ENCODE data around the gene C6orf62. TPM values are rescaled to one million over a fixed set of nuclear protein-coding genes. Genes with fewer than 3 reads are reported as not detected.

The C6orf62 gene
- polyA plus RNA-seq, 1 of the 3 experiments (the other 2 are of a cell fraction): 36.0 TPM

- H3K9me3 ChIP-seq: no peaks in the 10 kb centered on the region
- ChIA-PET POLR2A (interaction anchor here (1.2 kb wide), 1 partner anchor 55 kb away, joined by 9 read pairs; no protein-coding TSS in a partner anchor), CTCF (interaction anchor here (1.0 kb wide), 1 partner anchor 19 kb away, joined by 3 read pairs; no protein-coding TSS in a partner anchor)
- H4K20me1 ChIP-seq (ENCODE audit: insufficient read depth): peaks cover 39% of the 10 kb centered on the region
- H2AFZ ChIP-seq (ENCODE audit: low read depth): peak overlapping the region; percentile 87
- WGBS (ENCODE audit: low lambda C conversion rate): under 1% methylated on average over 45 of the region's 60 CpGs
- peak overlapping the region; percentile 85 to 93 for H3K4me3 ChIP-seq (ENCODE audit: low read depth in 2 of 2, low read length in 1 of 2)
- peak overlapping the region; percentile 100 for H3K9ac ChIP-seq
- peaks cover 5% of the 10 kb centered on the region for H3F3A ChIP-seq (replicated peaks; ENCODE audit: insufficient read depth)
- H3K4me2 ChIP-seq: peak overlapping the region; percentile 96
- H3K27me3 ChIP-seq (ENCODE audit: insufficient read depth): no peaks in the 10 kb centered on the region
- H3K27ac ChIP-seq (ENCODE audit: low read depth in 2 of 2, low read length in 1 of 2): peak overlapping the region; percentile 97
- H3K4me1 ChIP-seq (ENCODE audit: control insufficient read depth in 1 of 2, insufficient read depth in 2 of 2, low read depth in 1 of 2, low read length in 1 of 2): peaks cover 0 to 3% of the 10 kb centered on the region in 2 experiments; a peak in 3 of 4 replicates
- H3K79me2 ChIP-seq (ENCODE audit: insufficient read depth): peaks cover 48% of the 10 kb centered on the region
- H3K9me2 ChIP-seq: no peaks in the 10 kb centered on the region
- peaks cover 24 to 29% of the 10 kb centered on the region in 2 experiments for H3K36me3 ChIP-seq (replicated peaks in 1 of 2; ENCODE audit: control insufficient read depth in 1 of 2, insufficient read depth in 2 of 2, low read length in 1 of 2)
- peak; percentile 94 for DNase-seq
- no peak for TF ChIP-seq RAD21 (IDR thresholded peaks at IDR 0.05; ENCODE audit: low read length)
- TF ChIP-seq PBX3 (IDR thresholded peaks at IDR 0.05): 0 out of 2 replicates have a peak, but pooled peaks have one; percentile 20
- TF ChIP-seq MXI1 (IDR thresholded peaks at IDR 0.05; ENCODE audit: low read depth, low read length): no peak
- no peak; the same call in 1 of the 2 replicates for TF ChIP-seq RCOR1 (IDR thresholded peaks at IDR 0.05; ENCODE audit: low read length)
- peak; percentile 17 for TF ChIP-seq CHD2 (IDR thresholded peaks at IDR 0.05; ENCODE audit: low read length, partially characterized antibody)
- peak; percentile 8 to 14; a peak in 2 of 4 replicates for TF ChIP-seq EP300 (IDR thresholded peaks at IDR 0.05; ENCODE audit: borderline replicate concordance in 1 of 2, low read depth in 1 of 2, low read length in 1 of 2)
- peak; percentile 72 for TF ChIP-seq NRF1 (IDR thresholded peaks at IDR 0.05; ENCODE audit: low read depth, low read length)
- TF ChIP-seq FOXM1 (IDR thresholded peaks at IDR 0.05; ENCODE audit: low read depth): no peak
- TF ChIP-seq GATA2 (CRISPR knock-in tag; IDR thresholded peaks at IDR 0.05): no peak
- no peak for TF ChIP-seq USF1 (IDR thresholded peaks at IDR 0.05; ENCODE audit: borderline replicate concordance, low read depth)
- peak; percentile 4; the same call in 1 of the 2 replicates for TF ChIP-seq RFX5 (IDR thresholded peaks at IDR 0.05; ENCODE audit: low read length)
- TF ChIP-seq SMC3 (IDR thresholded peaks at IDR 0.05; ENCODE audit: low read depth, low read length): no peak
- TF ChIP-seq EZH2phosphoT487 (IDR thresholded peaks at IDR 0.05; ENCODE audit: borderline replicate concordance, low read depth): no peak
- peak; percentile 79 for TF ChIP-seq GABPA (IDR thresholded peaks at IDR 0.05; ENCODE audit: low read depth)
- peak; percentile 97 for TF ChIP-seq ELF1 (IDR thresholded peaks at IDR 0.05)
- no peak for TF ChIP-seq USF2 (IDR thresholded peaks at IDR 0.05; ENCODE audit: borderline replicate concordance, low read depth, low read length)
- TF ChIP-seq MEF2A (IDR thresholded peaks at IDR 0.05; ENCODE audit: borderline replicate concordance, low read depth): no peak
- TF ChIP-seq ZBTB33 (IDR thresholded peaks at IDR 0.05; ENCODE audit: borderline replicate concordance, low read depth): no peak
- peak; percentile 87; the same call in 1 of the 2 replicates for TF ChIP-seq SIN3A (IDR thresholded peaks at IDR 0.05; ENCODE audit: borderline replicate concordance, low read depth, low read length)
- peak; percentile 85 for TF ChIP-seq YY1 (IDR thresholded peaks at IDR 0.05; ENCODE audit: low read depth)
- peak; percentile 58 for TF ChIP-seq TEAD4 (IDR thresholded peaks at IDR 0.05; ENCODE audit: borderline replicate concordance, insufficient read depth)
- TF ChIP-seq POLR2AphosphoS5 (IDR thresholded peaks at IDR 0.05; ENCODE audit: low read depth, low read length): peak; percentile 99
- peak; percentile 66 for TF ChIP-seq REST (IDR thresholded peaks at IDR 0.05; ENCODE audit: low read depth, low read length)
- TF ChIP-seq TAF1 (IDR thresholded peaks at IDR 0.05; ENCODE audit: borderline replicate concordance, low read depth, low read length): peak; percentile 97
These were observed 1.9 kb upstream of the C6orf62 start for GRCh38 chr6:24720604-24721460.
